IPS DF 6.9 (cell line): Measurements from ENCODE around the gene POLE2.

Experiments used
- DNase-seq: peaks from one replicate; pipeline ENCODE4 v3.0.0-alpha.2; 2013; ENCODE audit warnings: low read depth, low spot score
- H3K27ac ChIP-seq: one replicate; pipeline ENCODE4 v1.5.1; 2013; ENCODE audit warnings: low read length, control low read depth
- H3K27me3 ChIP-seq: 2 replicates; pipeline ENCODE4 v1.6.1; 2013; ENCODE audit warnings: mild to moderate bottlenecking, low read length; ENCODE audit not compliant: control insufficient read depth, insufficient read depth
- H3K36me3 ChIP-seq: 2 replicates; pipeline ENCODE4 v1.6.1; 2013; ENCODE audit warnings: low read length; ENCODE audit not compliant: control insufficient read depth, insufficient read depth
- H3K4me1 ChIP-seq: 2 replicates; pipeline ENCODE4 v1.6.1; 2013; ENCODE audit warnings: low read length; ENCODE audit not compliant: control insufficient read depth, insufficient read depth
- H3K4me3 ChIP-seq: 2 replicates; pipeline ENCODE4 v1.5.1; 2013; ENCODE audit warnings: mild to moderate bottlenecking, low read length
- H3K9me3 ChIP-seq: 2 replicates; pipeline ENCODE4 v1.6.1; 2013; ENCODE audit warnings: low read length, inconsistent platforms; ENCODE audit not compliant: control insufficient read depth, insufficient read depth
- WGBS: extraction: QIAGEN DNeasy Blood & Tissue Kit; methylation state at CpG from one replicate; pipeline ENCODE4 v1.1.7; 2013; ENCODE audit warnings: mixed read lengths, missing lambda C conversion rate; ENCODE audit not compliant: insufficient read length, insufficient coverage; 5-methylcytosine and 5-hydroxymethylcytosine counted together

The POLE2 gene

DNA sequence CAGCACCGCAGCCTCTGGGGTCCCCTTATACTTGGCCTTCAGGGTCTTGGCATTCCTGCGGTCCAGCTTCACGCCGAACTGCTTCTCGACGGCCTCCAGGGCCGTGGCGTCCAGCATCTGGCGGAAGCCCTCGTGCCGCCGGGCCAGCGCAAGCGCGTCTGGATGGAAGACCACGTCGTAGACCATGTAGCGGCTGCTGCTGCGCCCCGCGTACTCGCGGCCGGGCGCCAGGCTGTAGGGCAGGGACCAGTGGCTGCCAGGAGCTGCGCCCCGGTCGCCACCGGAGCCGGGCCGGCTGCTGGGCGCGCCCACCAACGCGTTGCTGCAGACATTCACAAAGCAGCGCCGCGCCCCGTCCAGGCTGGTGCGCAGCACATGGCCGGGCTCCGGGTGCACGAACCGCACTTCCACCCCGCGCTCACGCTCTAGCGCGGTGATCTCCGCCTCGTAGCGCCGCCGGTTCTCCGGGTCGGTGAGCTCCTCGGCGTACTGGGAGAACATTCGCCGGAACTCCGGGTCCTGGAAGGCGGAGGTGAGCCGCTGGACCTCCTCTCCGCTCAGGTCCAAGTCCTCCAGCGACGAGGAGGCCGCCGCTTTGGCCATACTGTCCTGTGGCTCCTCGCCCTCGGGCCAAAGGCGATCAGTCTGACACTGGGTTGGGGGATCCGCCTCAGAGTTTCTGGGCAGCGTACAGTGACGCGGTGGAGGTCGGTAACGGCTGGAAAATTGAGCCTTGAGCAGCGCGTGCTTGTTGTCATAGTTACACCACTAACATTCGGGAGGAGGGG is 53.3 kb downstream of the POLE2 start, which contains the start of gene DNAAF2:
DNAAF2 (minus strand) TSS at position 698 of the 788 bp plus-strand sequence; CDS start at position 603, 95 bp downstream.
- no peak within 1 kb of the TSS for H3K27ac ChIP-seq
- no peaks in the 10 kb centered on the region for H3K9me3 ChIP-seq
- peak within 1 kb of the TSS; percentile 84 for H3K4me3 ChIP-seq
- H3K36me3 ChIP-seq: no peaks in the 10 kb centered on the region; the same call in 1 of the 2 replicates
- no peak for DNase-seq
- WGBS: no CpG with 5 or more reads among the region's 80 CpGs
- no peaks in the 10 kb centered on the region for H3K4me1 ChIP-seq
- no peaks in the 10 kb centered on the region for H3K27me3 ChIP-seq

DNA sequence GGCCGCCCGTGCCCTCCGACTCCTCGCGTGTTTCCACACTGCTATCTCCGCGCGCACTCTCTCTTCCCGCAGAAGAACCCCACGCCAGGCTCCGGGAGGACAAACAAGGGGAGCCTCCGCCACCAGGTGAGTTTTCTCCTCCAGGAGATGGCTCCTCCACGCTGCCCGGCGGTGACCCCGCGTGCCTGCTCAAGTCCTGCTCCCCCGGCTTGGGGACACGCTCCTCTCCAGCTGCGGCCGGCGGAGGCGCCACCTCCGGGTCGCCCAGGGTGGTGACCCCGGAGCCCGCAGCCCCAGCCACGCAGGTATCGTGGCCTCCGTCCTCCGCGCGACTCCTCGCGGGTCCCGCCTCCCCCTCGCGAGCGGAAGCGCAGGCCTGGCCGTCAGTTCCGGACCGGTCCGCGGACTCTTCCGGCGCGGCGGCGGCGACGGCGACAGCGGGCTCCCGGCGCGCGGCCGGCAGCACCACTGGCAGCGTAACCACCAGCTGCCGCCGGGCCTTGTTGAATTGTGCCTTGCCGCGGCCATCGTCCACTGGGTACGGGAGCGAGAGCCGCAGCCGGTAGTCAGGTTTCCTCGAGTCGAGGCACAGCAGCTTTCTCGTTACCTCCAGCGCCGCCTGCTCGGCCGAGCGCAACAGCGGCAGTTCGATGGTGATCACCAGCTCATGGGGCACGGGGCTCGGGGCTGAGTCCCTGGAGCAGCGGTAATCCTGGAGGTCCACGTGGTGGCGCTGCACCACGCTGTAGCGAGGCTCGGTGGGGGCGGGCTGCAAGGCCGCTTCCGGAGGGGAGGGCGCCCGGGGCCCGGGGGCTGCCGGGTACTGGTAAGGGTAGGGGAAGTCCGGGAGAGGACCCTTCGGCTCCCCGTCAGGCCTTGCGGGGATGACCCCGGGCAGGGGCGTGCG is 54.1 kb downstream of the POLE2 start:
- Histone ChIP-seq H3K27me3 (no peaks in the 10 kb centered on the region), H3K4me1 (no peaks in the 10 kb centered on the region), H3K9me3 (no peaks in the 10 kb centered on the region), H3K27ac (peak overlapping the region; percentile 12), H3K36me3 (no peaks in the 10 kb centered on the region; the same call in 1 of the 2 replicates), H3K4me3 (peak overlapping the region; percentile 84)
- no CpG with 5 or more reads among the region's 101 CpGs for WGBS
- peak; percentile 89 for DNase-seq

DNA sequence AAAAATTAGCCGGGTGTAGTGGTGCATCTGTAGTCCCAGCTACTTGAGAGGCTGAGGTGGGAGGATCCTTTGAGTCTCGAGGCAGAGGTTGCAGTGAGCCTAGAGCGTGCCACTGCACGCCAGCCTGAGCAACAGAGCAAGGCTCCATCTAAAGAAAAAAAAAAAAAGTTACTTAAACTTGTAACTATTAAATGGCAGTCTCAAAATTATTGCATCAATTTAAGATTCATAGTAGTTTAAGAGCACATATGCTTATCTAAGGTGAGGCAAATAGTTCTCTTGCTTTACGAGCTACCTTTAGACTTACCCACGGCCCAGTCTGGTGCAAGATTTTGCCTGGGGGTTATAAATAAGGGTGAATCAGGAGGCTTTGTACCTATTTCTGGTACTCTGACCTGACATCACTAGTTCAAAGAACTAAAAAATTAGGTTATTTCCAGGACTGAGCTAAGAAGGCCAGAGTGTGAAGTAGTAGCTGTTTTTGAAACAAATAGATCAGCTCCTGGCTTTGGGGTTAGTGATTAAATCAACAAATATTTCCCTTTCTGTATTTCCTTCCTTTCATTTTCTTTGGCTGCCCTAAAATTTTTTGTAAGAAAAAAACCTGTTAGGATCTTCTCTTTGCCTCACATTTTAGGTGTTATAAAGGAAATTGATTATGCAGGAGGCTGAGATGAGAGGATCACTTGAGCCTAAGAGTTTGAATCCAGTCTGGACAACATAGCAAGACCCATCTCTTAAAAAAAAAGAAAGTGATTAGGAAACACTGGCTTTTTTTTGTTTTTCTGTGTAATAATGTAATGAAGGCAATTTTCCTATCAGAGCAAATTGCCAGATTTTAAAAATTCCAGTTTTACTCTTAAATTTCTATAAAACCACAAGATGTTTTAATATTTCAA is 63.8 kb downstream of the POLE2 start:
- DNase-seq: no peak
- Histone ChIP-seq H3K27ac (no peak overlapping the region), H3K36me3 (peaks cover 2% of the 10 kb centered on the region; the same call in 1 of the 2 replicates), H3K4me3 (no peak overlapping the region), H3K9me3 (no peaks in the 10 kb centered on the region), H3K4me1 (no peaks in the 10 kb centered on the region; the same call in 1 of the 2 replicates), H3K27me3 (no peaks in the 10 kb centered on the region)
- no CpG with 5 or more reads among the region's 6 CpGs for WGBS

DNA sequence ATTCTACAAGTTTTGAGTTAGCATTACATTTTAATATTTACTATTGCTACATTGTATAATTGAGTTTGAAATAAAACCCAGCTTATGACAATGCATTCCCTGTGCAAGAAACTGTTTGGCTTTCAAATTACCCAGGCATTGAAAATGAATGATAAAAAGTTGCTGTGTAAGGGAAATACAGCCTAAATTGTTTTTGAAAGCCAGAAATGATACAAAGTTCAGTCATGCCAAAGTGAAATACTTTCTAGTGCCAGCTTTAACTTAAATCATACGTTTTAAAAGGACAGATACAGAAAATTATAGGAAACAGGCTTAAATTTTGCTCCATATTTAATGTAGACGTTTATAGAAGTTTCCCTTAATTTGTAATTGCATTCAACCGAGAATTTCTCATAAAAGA is 64.6 kb downstream of the POLE2 start:
- Histone ChIP-seq H3K27ac (no peak overlapping the region), H3K9me3 (no peaks in the 10 kb centered on the region), H3K36me3 (peaks cover 2% of the 10 kb centered on the region; the same call in 1 of the 2 replicates), H3K4me1 (no peaks in the 10 kb centered on the region; the same call in 1 of the 2 replicates), H3K27me3 (no peaks in the 10 kb centered on the region), H3K4me3 (no peak overlapping the region)
- DNase-seq: no peak
- WGBS: no CpG with 5 or more reads among the region's 3 CpGs

DNA sequence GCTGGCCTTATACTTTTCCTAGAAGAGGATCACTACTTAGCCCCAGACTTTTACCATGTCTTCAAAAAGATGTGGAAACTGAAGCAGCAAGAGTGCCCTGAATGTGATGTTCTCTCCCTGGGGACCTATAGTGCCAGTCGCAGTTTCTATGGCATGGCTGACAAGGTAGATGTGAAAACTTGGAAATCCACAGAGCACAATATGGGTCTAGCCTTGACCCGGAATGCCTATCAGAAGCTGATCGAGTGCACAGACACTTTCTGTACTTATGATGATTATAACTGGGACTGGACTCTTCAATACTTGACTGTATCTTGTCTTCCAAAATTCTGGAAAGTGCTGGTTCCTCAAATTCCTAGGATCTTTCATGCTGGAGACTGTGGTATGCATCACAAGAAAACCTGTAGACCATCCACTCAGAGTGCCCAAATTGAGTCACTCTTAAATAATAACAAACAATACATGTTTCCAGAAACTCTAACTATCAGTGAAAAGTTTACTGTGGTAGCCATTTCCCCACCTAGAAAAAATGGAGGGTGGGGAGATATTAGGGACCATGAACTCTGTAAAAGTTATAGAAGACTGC is 65.9 kb downstream of the POLE2 start:
- H3K27me3 ChIP-seq: no peaks in the 10 kb centered on the region
- H3K4me1 ChIP-seq: no peaks in the 10 kb centered on the region; the same call in none of the 2 replicates
- no peak overlapping the region for H3K27ac ChIP-seq
- H3K36me3 ChIP-seq: peaks cover 2% of the 10 kb centered on the region; the same call in 1 of the 2 replicates
- DNase-seq: no peak
- peak overlapping the region; percentile 82; the same call in 1 of the 2 replicates for H3K4me3 ChIP-seq
- H3K9me3 ChIP-seq: no peaks in the 10 kb centered on the region
- no CpG with 5 or more reads among the region's 3 CpGs for WGBS

DNA sequence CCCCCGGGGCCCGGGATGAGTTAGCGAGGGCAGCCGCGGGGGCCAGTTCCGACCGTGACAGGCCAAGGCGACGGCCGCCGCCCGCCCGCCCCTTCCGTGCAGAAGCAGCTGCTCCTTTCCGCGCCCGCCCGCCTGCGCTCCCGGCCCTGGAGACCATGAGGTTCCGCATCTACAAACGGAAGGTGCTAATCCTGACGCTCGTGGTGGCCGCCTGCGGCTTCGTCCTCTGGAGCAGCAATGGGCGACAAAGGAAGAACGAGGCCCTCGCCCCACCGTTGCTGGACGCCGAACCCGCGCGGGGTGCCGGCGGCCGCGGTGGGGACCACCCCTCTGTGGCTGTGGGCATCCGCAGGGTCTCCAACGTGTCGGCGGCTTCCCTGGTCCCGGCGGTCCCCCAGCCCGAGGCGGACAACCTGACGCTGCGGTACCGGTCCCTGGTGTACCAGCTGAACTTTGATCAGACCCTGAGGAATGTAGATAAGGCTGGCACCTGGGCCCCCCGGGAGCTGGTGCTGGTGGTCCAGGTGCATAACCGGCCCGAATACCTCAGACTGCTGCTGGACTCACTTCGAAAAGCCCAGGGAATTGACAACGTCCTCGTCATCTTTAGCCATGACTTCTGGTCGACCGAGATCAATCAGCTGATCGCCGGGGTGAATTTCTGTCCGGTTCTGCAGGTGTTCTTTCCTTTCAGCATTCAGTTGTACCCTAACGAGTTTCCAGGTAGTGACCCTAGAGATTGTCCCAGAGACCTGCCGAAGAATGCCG is 66.7 kb downstream of the POLE2 start:
- H3K9me3 ChIP-seq: no peaks in the 10 kb centered on the region
- H3K27me3 ChIP-seq: no peaks in the 10 kb centered on the region
- peak overlapping the region; percentile 82; the same call in 1 of the 2 replicates for H3K4me3 ChIP-seq
- no CpG with 5 or more reads among the region's 65 CpGs for WGBS
- no peaks in the 10 kb centered on the region; the same call in none of the 2 replicates for H3K4me1 ChIP-seq
- peaks cover 2% of the 10 kb centered on the region; the same call in 1 of the 2 replicates for H3K36me3 ChIP-seq
- no peak overlapping the region for H3K27ac ChIP-seq
- no peak for DNase-seq

DNA sequence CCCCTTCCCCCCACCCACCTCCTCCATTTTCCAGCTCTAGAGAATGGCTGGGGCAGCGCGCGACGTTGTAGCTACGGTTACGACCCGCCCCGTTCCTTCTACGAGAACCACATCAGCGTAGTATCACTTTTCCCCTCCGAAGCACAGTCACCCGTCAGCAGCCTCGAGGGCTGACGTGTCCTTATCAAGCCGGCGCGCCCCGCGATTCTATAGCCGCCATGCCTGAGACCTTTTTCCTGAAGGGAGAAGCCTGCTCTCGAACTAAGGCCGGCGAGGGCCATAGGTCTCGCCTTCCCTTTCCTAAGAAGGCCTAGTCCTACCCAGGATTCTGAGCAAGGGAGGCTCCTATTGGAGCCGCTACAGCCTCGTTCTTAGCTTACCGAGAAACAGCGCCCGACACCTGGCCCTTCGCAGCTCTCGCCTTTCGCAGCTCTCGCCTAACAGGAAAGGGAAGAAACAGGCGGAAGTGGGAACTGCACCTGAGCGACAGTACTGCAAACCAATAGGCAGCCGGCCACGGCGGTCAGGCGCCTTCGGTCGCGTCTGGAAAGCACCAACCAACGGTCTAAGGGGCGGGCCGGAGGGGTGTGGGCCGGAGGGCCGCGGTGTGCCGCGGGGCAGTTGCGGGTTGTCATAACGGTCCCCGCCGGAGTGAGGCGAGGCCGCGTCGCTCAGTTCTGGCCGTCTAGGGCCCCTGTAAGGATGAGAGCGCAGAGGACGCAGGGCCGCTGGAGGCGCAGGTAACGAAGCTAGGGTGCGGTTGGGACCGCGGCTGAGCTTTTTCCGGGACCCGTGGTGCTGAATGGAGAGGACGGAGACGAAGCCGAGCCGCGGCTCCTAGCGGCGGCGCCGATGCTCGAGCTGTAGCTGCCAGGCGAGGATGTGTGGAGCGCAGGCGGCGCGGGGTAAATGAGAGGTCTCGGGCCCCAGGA is 67.6 kb downstream of the POLE2 start, which contains the start of the genes MGAT2 and RPL36AL:
MGAT2 (plus strand) TSS at position 618 of the 932 bp plus-strand sequence. CDS start 470 bp downstream, outside the sequence.
RPL36AL (minus strand) TSS at position 445 of the 932 bp plus-strand sequence. CDS start 1,522 bp downstream, outside the sequence.
- Histone ChIP-seq H3K27ac (no peak within 1 kb of the TSS), H3K27me3 (no peaks in the 10 kb centered on the region), H3K9me3 (no peaks in the 10 kb centered on the region), H3K4me1 (no peaks in the 10 kb centered on the region; the same call in none of the 2 replicates), H3K4me3 (peak within 1 kb of the TSS; percentile 82), H3K36me3 (no peaks in the 10 kb centered on the region; the same call in 1 of the 2 replicates)
- DNase-seq: peak; percentile 97
- no CpG with 5 or more reads among the region's 85 CpGs for WGBS

DNA sequence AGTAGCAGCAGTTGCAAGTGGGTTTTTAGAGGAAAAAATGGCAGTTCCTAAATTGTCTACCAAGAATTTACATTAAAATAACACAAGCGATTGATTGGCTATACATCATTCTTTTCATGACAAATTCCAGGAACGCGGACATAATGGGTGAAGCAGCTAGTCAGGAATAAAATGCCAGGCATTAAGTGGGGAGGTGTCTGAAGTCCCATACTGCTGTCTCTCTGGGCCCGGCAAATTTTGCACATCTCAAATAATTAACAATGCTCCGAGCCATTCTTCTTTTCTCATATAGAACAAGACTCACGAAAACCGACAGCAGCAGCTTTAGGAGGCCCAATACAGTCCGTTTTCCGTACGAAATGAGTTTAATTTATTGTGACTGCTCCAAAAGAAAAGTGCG is 68.3 kb downstream of the POLE2 start:
- no peaks in the 10 kb centered on the region for H3K9me3 ChIP-seq
- H3K27me3 ChIP-seq: no peaks in the 10 kb centered on the region
- H3K4me1 ChIP-seq: no peaks in the 10 kb centered on the region; the same call in none of the 2 replicates
- no peak overlapping the region for H3K27ac ChIP-seq
- no peak for DNase-seq
- H3K36me3 ChIP-seq: no peaks in the 10 kb centered on the region; the same call in 1 of the 2 replicates
- no CpG with 5 or more reads among the region's 11 CpGs for WGBS
- H3K4me3 ChIP-seq: peak overlapping the region; percentile 82
